ENCODE results near the gene ASNSD1. TPM values are rescaled to one million over a fixed set of nuclear protein-coding genes. Genes with fewer than 3 reads are reported as not detected.

The ASNSD1 gene
- total RNA-seq, result 10 to 100 TPM; 28.1 to 50.8 (median 33.9) TPM
- 10 to 100 TPM; 30.1 to 33.4 (median 30.4) TPM for polyA plus RNA-seq
- long read RNA-seq, donor 1, transcript ASNSD1-201 (6 exons, 2,450 nt), result major isoform, 11 of 24 reads
- long read RNA-seq, donor 1, transcript ASNSD1-209 (4 exons, 581 nt), result minor isoform, 6 of 24 reads
- long read RNA-seq, donor 1, partial matches to known transcripts, result 7 of 24 reads
- long read RNA-seq, donor 1, other reads (novel, unspliced or antisense), result 0 of 24 reads
- long read RNA-seq, donor 2, transcript ASNSD1-201 (6 exons, 2,450 nt), result major isoform, 12 of 29 reads
- long read RNA-seq, donor 2, transcript ASNSD1-209 (4 exons, 581 nt), result minor isoform, 8 of 29 reads
- long read RNA-seq, donor 2, partial matches to known transcripts, result 7 of 29 reads
- long read RNA-seq, donor 2, other reads (novel, unspliced or antisense), result 0 of 29 reads

DNA sequence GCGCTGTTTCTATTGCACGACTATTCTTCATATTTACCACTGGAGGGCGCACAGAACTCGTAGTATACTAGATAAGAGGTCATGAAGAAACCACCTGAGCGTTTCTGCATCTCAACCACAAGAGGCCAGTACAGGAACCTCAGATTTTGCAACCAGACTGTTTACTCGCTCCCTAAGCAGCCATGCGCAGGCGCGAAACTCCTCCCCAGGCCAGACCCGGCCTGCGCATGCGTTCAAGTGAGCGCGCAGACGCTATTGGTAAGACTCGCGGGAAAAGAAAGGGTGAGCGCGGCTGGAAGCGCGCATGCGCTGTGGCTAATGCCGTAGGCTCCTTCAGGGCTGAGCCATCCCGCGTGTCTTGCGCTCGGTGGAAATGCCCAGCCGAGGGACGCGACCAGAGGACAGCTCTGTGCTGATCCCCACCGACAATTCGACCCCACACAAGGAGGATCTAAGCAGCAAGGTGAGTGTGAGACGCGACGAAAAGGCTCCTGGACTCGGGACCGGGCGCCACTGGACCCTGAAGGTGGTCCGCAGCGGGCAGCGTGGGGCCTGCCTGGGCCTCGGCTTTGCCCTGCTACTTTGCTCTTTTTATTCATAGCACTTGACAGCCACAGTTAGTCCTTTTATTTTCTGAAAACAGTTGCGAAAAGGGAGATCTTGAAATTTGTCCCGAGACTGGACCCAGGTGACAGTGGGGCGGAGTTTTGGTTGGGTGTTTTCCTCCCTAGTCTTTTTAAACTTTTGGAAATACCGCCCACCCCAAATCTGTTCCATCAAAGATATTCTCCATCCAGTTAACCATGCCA is at the start of gene ASNSD1:
ASNSD1 (plus strand) TSS at position 312 of the 809 bp plus-strand sequence. CDS start 4,674 bp downstream, outside the sequence.
- Histone ChIP-seq H3K4me1 (peaks cover 18 to 77% (median 53%) of the 10 kb centered on the region in 6 donors), H3K9me3 (no peaks in the 10 kb centered on the region), H3K27ac (peak within 1 kb of the TSS; percentile 85 to 95 (median 92)), H3K4me3 (peak within 1 kb of the TSS; percentile 56 to 93 (median 76)), H3K36me3 (peaks cover 0 to 11% (median 8%) of the 10 kb centered on the region in 6 donors), H3K27me3 (replicated peaks in 1 of 7) (no peaks in the 10 kb centered on the region)
- peak; percentile 99 for DNase-seq
- WGBS, 5 donors, result 0% methylated on average over 25 to 46 of the region's 46 CpGs
- peak; percentile 49 to 75 (median 54) for TF ChIP-seq POLR2A (IDR thresholded peaks at IDR 0.05)
- peak; percentile 97 to 99 (median 98) for TF ChIP-seq POLR2AphosphoS5 (IDR thresholded peaks at IDR 0.05)
- TF ChIP-seq, protein P1, sequence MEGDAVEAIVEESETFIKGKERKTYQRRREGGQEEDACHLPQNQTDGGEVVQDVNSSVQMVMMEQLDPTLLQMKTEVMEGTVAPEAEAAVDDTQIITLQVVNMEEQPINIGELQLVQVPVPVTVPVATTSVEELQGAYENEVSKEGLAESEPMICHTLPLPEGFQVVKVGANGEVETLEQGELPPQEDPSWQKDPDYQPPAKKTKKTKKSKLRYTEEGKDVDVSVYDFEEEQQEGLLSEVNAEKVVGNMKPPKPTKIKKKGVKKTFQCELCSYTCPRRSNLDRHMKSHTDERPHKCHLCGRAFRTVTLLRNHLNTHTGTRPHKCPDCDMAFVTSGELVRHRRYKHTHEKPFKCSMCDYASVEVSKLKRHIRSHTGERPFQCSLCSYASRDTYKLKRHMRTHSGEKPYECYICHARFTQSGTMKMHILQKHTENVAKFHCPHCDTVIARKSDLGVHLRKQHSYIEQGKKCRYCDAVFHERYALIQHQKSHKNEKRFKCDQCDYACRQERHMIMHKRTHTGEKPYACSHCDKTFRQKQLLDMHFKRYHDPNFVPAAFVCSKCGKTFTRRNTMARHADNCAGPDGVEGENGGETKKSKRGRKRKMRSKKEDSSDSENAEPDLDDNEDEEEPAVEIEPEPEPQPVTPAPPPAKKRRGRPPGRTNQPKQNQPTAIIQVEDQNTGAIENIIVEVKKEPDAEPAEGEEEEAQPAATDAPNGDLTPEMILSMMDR (IDR thresholded peaks at IDR 0.05 in 8 of 11, conservative IDR thresholded peaks at IDR 0.05 in 3 of 11), result peak; percentile 91 to 100 (median 97)
- intact Hi-C loops (cut with DNase I; ENCODE audit: low total_unique reads), result loop anchor here (5.0 kb wide), 1 partner anchor 36 kb away; no protein-coding TSS in a partner anchor

DNA sequence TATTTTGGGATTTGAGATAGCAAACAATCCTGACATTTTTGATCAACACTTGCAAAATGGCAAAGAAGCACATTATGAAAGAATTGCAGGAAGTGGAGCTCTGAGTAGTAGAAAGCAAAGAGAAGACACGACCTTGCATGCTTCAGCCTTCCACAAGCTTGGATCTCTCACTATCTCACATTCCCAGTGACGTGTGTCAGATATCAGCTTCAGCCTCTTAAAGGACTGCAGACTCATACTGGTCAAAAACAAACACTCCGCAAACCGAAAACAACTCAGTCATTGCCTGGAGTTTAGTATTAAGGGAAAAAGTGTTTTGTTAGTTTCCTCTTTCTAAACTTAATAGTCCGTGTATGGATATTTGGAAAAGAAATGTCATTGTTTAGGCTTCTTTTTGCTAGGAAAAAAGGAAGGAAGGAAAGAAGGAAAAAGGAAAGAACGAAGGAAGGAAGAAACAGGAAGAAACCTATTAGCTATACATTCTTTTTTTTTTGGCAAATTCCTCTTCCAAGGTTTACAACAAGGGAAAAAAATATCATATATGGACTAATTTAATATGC is 48.1 kb upstream of the ASNSD1 start:
- Histone ChIP-seq H3K27me3 (replicated peaks in 1 of 7) (no peaks in the 10 kb centered on the region), H3K36me3 (no peaks in the 10 kb centered on the region), H3K4me3 (peak overlapping the region in 3 of 8 donors; percentile 3 to 45 (median 22)), H3K9me3 (no peaks in the 10 kb centered on the region), H3K4me1 (peaks cover 4 to 35% (median 14%) of the 10 kb centered on the region in 6 donors), H3K27ac (peak overlapping the region; percentile 46 to 85 (median 74))
- intact Hi-C loops (cut with DNase I; ENCODE audit: low total_unique reads), result no loop called here
- 5 to 16% (median 8%) methylated on average over 6 of the region's 6 CpGs for WGBS, 5 donors
- TF ChIP-seq POLR2A (IDR thresholded peaks at IDR 0.05) (no peak), POLR2AphosphoS5 (IDR thresholded peaks at IDR 0.05) (peak in 1 of 3 donors; percentile 74)
- TF ChIP-seq, protein P1 (IDR thresholded peaks at IDR 0.05 in 8 of 11, conservative IDR thresholded peaks at IDR 0.05 in 3 of 11), result no peak
- DNase-seq, result no peak

DNA sequence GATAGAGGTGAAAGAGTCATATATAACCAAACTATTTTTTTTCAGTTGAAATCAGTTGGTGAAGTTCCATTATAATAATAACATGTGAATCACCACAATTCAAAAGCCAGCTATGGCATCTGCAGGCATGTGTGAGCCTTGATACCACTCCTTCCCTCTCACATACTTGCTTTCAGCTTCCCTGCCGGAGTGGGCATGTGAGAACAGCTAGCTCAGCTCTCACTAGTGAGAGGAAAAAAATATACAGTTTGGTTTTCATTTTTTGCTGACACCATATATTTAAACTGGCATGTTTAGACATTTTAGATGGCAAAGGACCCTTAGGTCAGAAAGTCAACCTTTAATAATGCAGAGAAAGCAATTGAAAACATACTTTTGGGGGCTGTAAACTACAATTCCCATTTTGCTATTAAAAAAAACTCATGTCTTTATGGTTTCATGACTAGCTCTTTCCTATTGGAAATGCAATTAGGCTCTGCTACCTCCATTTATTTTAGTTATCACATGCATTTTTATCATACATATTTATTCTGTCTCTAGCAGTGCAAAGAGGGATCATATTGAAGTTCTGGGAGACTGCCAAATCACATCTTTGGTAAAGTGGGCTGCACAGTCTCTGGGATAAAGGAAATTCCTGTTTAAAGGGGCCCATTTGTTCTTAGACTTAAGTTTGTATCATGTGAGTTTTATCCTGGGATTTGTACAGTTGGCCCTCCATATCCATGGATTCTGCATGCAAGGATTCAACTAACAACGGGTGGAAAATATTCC is 47.4 kb upstream of the ASNSD1 start:
- Histone ChIP-seq H3K4me1 (peaks cover 4 to 35% (median 14%) of the 10 kb centered on the region in 6 donors), H3K27me3 (replicated peaks in 1 of 7) (no peaks in the 10 kb centered on the region), H3K9me3 (no peaks in the 10 kb centered on the region), H3K4me3 (peak overlapping the region in 2 of 8 donors; percentile 22 to 45), H3K27ac (peak overlapping the region; percentile 46 to 85 (median 74)), H3K36me3 (no peaks in the 10 kb centered on the region)
- TF ChIP-seq POLR2AphosphoS5 (IDR thresholded peaks at IDR 0.05), result no peak
- TF ChIP-seq POLR2A (IDR thresholded peaks at IDR 0.05), result no peak
- TF ChIP-seq, protein P1 (IDR thresholded peaks at IDR 0.05 in 8 of 11, conservative IDR thresholded peaks at IDR 0.05 in 3 of 11), result no peak
- intact Hi-C loops (cut with DNase I; ENCODE audit: low total_unique reads), result no loop called here
- WGBS, 5 donors, result 38 to 47% (median 44%) methylated on average over 2 of the region's 2 CpGs
- DNase-seq, result no peak

Measured in spleen (tissue), 13 donors.